IMR-90 (cell line): Measurements from ENCODE around the gene TMEM61. TPM values are rescaled to one million over a fixed set of nuclear protein-coding genes. Genes with fewer than 3 reads are reported as not detected.

Experiments
- ATAC-seq: fragments of 200-7000 bp; cut with Tn5 transposase; 2 replicates; pipeline ENCODE4 v1.9.1; 2020; ENCODE audit warnings: low read depth, mild to moderate bottlenecking, moderate library complexity
- BruUV-seq: library from RNA; stranded (reverse); fragments of 400-500 nt; replicated peaks from 2 replicates; lab custom pipeline; 2021; lab: Mats Ljungman, UMichigan
- CTCF ChIA-PET: fragments of 300-600 bp; formaldehyde crosslinking; extraction: SDS; loops from one replicate; lab custom pipeline; 2021; ENCODE audit warnings: antibody characterized with exemption; lab: Yijun Ruan, JAX
- POLR2A ChIA-PET: fragments of 300-600 bp; sonication (Branson Sonifier 250); formaldehyde crosslinking; loops from one replicate; lab custom pipeline; 2022; ENCODE audit warnings: antibody characterized with exemption; ENCODE audit not compliant: unreplicated experiment; lab: Charles Lee
- DNase-seq: peaks from one replicate; pipeline ENCODE4 v3.0.0; 2013
- H2AFZ ChIP-seq: replicated peaks from 2 replicates; pipeline ENCODE3; 2013; ENCODE audit warnings: low read length, mild to moderate bottlenecking; ENCODE audit not compliant: poor library complexity
- H2AK5ac ChIP-seq: 2 replicates; pipeline ENCODE4 v1.6.1; 2013; ENCODE audit warnings: low read depth, low read length, inconsistent platforms
- H2AK9ac ChIP-seq: replicated peaks from 2 replicates; pipeline ENCODE3; 2013; ENCODE audit warnings: mild to moderate bottlenecking, low read depth, low read length, moderate library complexity; ENCODE audit not compliant: poor library complexity
- H2BK120ac ChIP-seq: 2 replicates; pipeline ENCODE4 v1.6.1; 2013; ENCODE audit warnings: low read depth, low read length, inconsistent platforms
- H2BK15ac ChIP-seq: 3 replicates; pipeline ENCODE4 v1.6.1; 2013; ENCODE audit warnings: low read depth, low read length, inconsistent platforms
- H2BK20ac ChIP-seq: 2 replicates; pipeline ENCODE4 v1.6.1; 2013; ENCODE audit warnings: low read depth, mild to moderate bottlenecking, inconsistent platforms, low read length, moderate library complexity
- H2BK5ac ChIP-seq: 2 replicates; pipeline ENCODE4 v1.6.1; 2013; ENCODE audit warnings: mild to moderate bottlenecking, low read depth, low read length, inconsistent platforms; ENCODE audit not compliant: poor library complexity, severe bottlenecking
- H3K14ac ChIP-seq: replicated peaks from 2 replicates; pipeline ENCODE4 v1.6.1; 2013; ENCODE audit warnings: low read depth, low read length, inconsistent platforms
- H3K18ac ChIP-seq: 2 replicates; pipeline ENCODE4 v1.6.1; 2013; ENCODE audit warnings: low read depth, low read length, control low read depth
- H3K23ac ChIP-seq: 2 replicates; pipeline ENCODE4 v1.6.1; 2013; ENCODE audit warnings: low read depth, low read length, inconsistent platforms
- H3K27ac ChIP-seq: 2 replicates; pipeline ENCODE4 v1.5.1; 2013; ENCODE audit warnings: mild to moderate bottlenecking, control low read depth, low read length; ENCODE audit not compliant: insufficient read depth
- H3K27me3 ChIP-seq: 2 replicates; pipeline ENCODE4 v1.6.1; 2013; ENCODE audit warnings: low read length; ENCODE audit not compliant: control insufficient read depth, insufficient read depth
- H3K36me3 ChIP-seq: 2 replicates; pipeline ENCODE4 v1.6.1; 2013; ENCODE audit warnings: low read length, mixed read lengths; ENCODE audit not compliant: control insufficient read depth, insufficient read depth
- H3K4ac ChIP-seq: 2 replicates; pipeline ENCODE4 v1.6.1; 2013; ENCODE audit warnings: low read depth, low read length, inconsistent platforms
- H3K4me1 ChIP-seq: 2 replicates; pipeline ENCODE4 v1.6.1; 2013; ENCODE audit warnings: low read length, mixed read lengths; ENCODE audit not compliant: control insufficient read depth, insufficient read depth
- H3K4me2 ChIP-seq: 2 replicates; pipeline ENCODE4 v1.6.1; 2013; ENCODE audit warnings: low read depth, mild to moderate bottlenecking, control low read depth, low read length, moderate library complexity
- H3K4me3 ChIP-seq: 2 replicates; pipeline ENCODE4 v1.5.1; 2013; ENCODE audit warnings: low read depth, mild to moderate bottlenecking, control low read depth, low read length, moderate library complexity; ENCODE audit not compliant: insufficient read depth
- H3K56ac ChIP-seq: 2 replicates; pipeline ENCODE4 v1.6.1; 2013; ENCODE audit warnings: low read length, inconsistent platforms; ENCODE audit not compliant: insufficient read depth; ENCODE audit errors: extremely low read depth
- H3K79me1 ChIP-seq, 2 experiments: 2 replicates each; pipeline ENCODE4 v1.6.1; 2013; ENCODE audit warnings: low read length in 2 of 2, inconsistent platforms in 1 of 2, low read depth in 1 of 2
- H3K9ac ChIP-seq: 2 replicates; pipeline ENCODE4 v1.6.1; 2013; ENCODE audit warnings: low read depth, low read length, control low read depth
- H3K9me1 ChIP-seq: 2 replicates; pipeline ENCODE4 v1.6.1; 2013; ENCODE audit warnings: low read length, inconsistent platforms; ENCODE audit not compliant: insufficient read depth
- H3K9me3 ChIP-seq: 2 replicates; pipeline ENCODE4 v1.6.1; 2013; ENCODE audit warnings: low read length; ENCODE audit not compliant: control insufficient read depth, insufficient read depth
- H4K20me1 ChIP-seq: 2 replicates; pipeline ENCODE4 v1.6.1; 2013; ENCODE audit warnings: low read length, inconsistent platforms; ENCODE audit not compliant: insufficient read depth
- H4K5ac ChIP-seq: 2 replicates; pipeline ENCODE4 v1.6.1; 2013; ENCODE audit warnings: mild to moderate bottlenecking, low read depth, low read length, control low read depth
- H4K8ac ChIP-seq, 2 experiments: 2 replicates each; pipeline ENCODE4 v1.6.1; 2013; ENCODE audit warnings: low read depth in 2 of 2, low read length in 2 of 2, control low read depth in 1 of 2, inconsistent platforms in 1 of 2
- H4K91ac ChIP-seq: 2 replicates; pipeline ENCODE4 v1.6.1; 2013; ENCODE audit warnings: low read depth, low read length, inconsistent platforms; ENCODE audit not compliant: insufficient read depth
- CHD1 ChIP-seq: IDR thresholded peaks from 2 replicates; pipeline ENCODE4 v1.6.1; 2012; ENCODE audit warnings: low read depth, low read length, improper control_type of control experiment
- WGBS, 2 experiments: methylation state at CpG; one replicate each; pipeline versions ENCODE4 v1.1.5 to v1.1.7; 2013; ENCODE audit warnings: missing lambda C conversion rate in 2 of 2; ENCODE audit not compliant: insufficient read length in 1 of 2; ENCODE audit errors: extremely low coverage in 2 of 2; 5-methylcytosine and 5-hydroxymethylcytosine counted together
- dilution Hi-C: fragments of 300-500 bp; cut with HindIII; formaldehyde crosslinking; loops from one replicate; pipeline ENCODE4 v1.14.3; 2018; ENCODE audit warnings: low sequenced_read_pairs; ENCODE audit not compliant: unreplicated experiment
- in situ Hi-C: fragments of 300-500 bp; cut with MboI; formaldehyde crosslinking; loops from 3 replicates; pipeline ENCODE4 v1.14.3; 2019; ENCODE audit warnings: low sequenced_read_pairs, inconsistent platforms, mixed read lengths
- intact Hi-C: fragments of 100-400 bp; cut with micrococcal nuclease; formaldehyde crosslinking; loops from 2 replicates; pipeline ENCODE4 v1.10.0; 2022
- polyA plus RNA-seq, 3 experiments: library from polyadenylated mRNA; depleted of rRNA; stranded (reverse); fragments of >200 nt; gene quantifications; 2 replicates each; pipeline ENCODE4 v1.2.3, GENCODE V29; 2012; ENCODE audit warnings: low replicate concordance in 1 of 3
- total RNA-seq: library from RNA; depleted of rRNA; stranded (reverse); fragments of >200 nt; gene quantifications from 2 replicates; pipeline ENCODE4 v1.2.3, GENCODE V29; 2012
- TF ChIP-seq, protein P1 (sequence below): fragments of 150-350 bp; IDR thresholded peaks from 2 replicates; pipeline ENCODE4 v1.6.1; 2017; ENCODE audit warnings: mild to moderate bottlenecking, antibody characterized with exemption, low read length, low read depth

TMEM61 gene
- total and polyA plus RNA-seq, 2 of the 4 experiments (the other 2 are of a cell fraction): not detected

- dilution Hi-C loops: no loop called here
- no peak for TF ChIP-seq CHD1
- TF ChIP-seq, protein P1, sequence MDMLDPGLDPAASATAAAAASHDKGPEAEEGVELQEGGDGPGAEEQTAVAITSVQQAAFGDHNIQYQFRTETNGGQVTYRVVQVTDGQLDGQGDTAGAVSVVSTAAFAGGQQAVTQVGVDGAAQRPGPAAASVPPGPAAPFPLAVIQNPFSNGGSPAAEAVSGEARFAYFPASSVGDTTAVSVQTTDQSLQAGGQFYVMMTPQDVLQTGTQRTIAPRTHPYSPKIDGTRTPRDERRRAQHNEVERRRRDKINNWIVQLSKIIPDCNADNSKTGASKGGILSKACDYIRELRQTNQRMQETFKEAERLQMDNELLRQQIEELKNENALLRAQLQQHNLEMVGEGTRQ: peak; percentile 62; the same call in 1 of the 2 replicates
- in situ Hi-C loops: loop anchor here (5.0 kb wide), 1 partner anchor 44 kb away; the partner anchor contains the start of gene BSND
These were observed 27.3 kb upstream of the TMEM61 start for GRCh38 chr1:54952950-54953718.

More at GRCh38 chr1:54952950-54953718, 27.3 kb upstream of the TMEM61 start:
- Histone ChIP-seq H2AFZ (peak overlapping the region; percentile 29), H4K20me1 (no peaks in the 10 kb centered on the region; the same call in 1 of the 2 replicates), H3K14ac (no peak overlapping the region), H3K27ac (no peak overlapping the region), H4K8ac (no peak overlapping the region), H3K27me3 (no peaks in the 10 kb centered on the region), H3K9ac (no peak overlapping the region), H3K4ac (no peak overlapping the region), H3K4me3 (no peak overlapping the region), H3K79me1 (no peaks in the 10 kb centered on the region), H3K56ac (no peak overlapping the region), H3K23ac (no peak overlapping the region), H2BK5ac (no peak overlapping the region), H2AK5ac (no peak overlapping the region), H2BK20ac (no peak overlapping the region), H3K4me1 (peaks cover 8% of the 10 kb centered on the region), H3K9me3 (peaks cover 5% of the 10 kb centered on the region), H3K18ac (no peak overlapping the region), H2BK15ac (no peak overlapping the region), H3K4me2 (no peak overlapping the region), H4K5ac (no peak overlapping the region), H4K91ac (no peak overlapping the region), H3K36me3 (no peaks in the 10 kb centered on the region), H2BK120ac (no peak overlapping the region), H2AK9ac (no peak overlapping the region), H3K9me1 (0 out of 2 replicates have a peak, but pooled peaks cover 5% of the 10 kb centered on the region)
- peak; percentile 42 for DNase-seq
- no TSS peak for BruUV-seq
- ChIA-PET CTCF (no interaction called here), POLR2A (no interaction called here)
- ATAC-seq: no peak
- 100% methylated on average over 1 of the region's 4 CpGs; no CpG with 5 or more reads in 1 of the 2 experiments for WGBS, 2 experiments
- intact Hi-C loops: no loop called here
